ENCODE measurements around the gene TRAT1. TPM values are rescaled to one million over a fixed set of nuclear protein-coding genes. Genes with fewer than 3 reads are reported as not detected.

TRAT1 gene
- total RNA-seq, 1 donor from 2014 or later, result 0.96 TPM

DNA sequence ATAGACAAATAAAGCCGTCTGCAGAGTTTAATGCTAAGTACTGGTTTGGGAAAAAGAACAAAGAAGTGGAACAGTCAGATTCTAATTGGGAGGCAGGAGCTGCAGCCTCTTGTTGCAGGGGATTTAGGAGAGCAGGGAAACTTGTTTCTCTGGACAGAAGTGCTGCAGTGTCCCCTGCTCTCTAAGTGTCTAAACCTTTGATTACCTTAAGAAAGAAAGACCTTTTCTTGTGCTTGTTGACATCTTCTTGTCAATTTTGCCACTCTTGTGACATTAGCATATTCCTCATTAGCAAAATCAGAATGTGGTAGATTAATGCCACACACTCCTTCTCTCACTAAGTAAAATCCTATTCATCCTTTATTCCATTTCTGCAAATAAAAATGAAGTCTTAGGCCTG lies 38.8 kb downstream of the TRAT1 start:
- DNase-seq (ENCODE audit: low spot score), result no peak

DNA sequence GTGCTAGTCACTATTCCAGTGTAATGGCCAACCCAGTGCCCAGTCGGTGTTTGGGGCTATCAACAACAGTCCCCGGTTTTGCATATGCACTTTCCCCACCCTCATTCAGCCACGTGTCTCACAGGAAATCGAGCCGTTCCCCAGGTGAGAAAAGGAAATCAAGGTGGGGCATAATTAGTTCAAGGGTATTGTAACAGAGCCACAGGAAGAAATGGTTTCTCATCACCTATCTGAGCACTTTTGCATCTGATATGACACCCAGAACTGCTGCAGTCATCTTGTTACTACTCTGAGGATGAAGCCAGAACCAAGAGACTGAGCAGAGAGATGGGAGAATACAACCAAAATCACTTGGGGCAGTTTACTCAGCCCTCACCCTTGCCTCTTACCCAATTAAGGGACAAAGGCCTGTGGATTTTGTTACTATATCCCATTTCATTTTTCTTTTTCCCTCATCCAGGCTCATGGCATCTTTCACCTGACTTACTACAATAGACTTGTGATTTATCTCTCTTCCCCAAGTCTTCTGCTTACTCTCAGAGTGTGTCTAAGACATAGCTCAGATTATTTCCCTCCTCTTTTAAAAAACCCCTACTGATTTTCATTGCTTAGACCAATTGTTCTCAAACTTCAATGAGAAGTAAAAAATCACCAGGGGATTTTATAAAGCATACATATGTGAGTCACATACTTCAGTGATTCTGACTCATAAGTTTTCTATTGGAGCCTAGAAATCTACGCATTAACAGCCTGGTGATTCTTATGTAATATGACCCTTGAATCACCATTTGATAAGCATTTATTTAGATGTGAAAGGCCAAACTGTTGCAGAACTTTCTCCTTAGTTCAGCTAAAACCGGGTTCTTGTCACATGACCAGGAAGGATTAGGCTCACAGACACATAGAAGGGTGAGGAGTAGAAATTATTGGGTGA lies 40.5 kb downstream of the TRAT1 start:
- DNase-seq (ENCODE audit: low spot score), result no peak

DNA sequence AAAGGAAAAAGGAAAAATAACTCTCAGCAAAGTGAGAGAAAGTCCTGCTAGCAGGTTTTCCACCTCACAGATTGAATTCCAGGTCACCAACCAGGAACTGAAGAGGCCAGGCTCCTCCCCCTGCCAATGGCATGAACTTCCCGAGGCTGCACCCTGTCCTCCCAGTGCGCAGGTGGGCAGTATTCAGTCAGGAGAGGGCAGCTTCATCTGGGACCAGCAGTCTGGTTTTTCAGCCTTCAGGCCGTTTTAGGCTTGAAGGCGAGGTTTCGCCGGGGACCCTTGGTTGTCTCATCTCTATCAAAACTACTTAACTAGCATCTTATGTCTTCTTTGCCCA lies 41.2 kb downstream of the TRAT1 start:
- no peak for DNase-seq (ENCODE audit: low spot score)

DNA sequence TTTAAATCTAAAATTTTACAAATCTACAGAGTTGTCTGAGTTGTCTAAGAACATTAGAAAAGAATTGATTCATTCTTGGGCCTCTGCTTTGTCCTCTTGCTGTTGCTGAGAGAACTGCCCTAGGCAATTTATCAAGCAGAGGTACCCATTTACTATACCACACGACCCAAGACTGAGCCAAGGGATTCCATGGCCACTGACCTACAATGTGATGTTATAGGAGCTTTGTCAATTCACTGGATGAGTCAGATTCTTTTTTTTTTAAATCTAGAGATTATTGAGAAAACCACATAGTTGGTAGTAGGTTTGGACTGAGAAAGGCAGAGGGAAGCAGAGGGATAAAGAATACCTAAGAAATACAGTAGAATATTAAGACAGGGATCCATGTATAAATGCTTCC lies 55.3 kb downstream of the TRAT1 start:
- no peak for DNase-seq (ENCODE audit: low spot score)

DNA sequence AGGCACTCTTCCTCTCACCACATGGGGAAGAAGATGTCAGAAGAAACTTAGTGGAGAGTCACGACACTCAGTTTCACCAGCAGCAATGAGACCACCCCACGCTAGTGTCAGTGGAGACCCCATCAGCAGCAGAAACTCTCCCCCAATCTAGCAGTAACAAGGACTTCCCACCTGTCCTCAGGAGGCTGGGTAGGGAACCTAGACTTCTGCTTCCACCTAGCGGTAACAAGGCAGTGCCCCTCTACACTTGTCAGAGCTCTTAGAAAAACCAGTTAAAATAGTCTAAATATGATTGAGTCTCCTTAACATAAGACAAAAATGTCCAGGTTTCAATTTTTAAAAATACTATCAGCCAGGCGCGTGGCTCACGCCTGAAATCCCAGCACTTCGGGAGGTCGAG lies 57.3 kb downstream of the TRAT1 start:
- no peak for DNase-seq (ENCODE audit: low spot score)

- no peak for DNase-seq (ENCODE audit: low spot score)
Observed at GRCh38 chr3:108882762-108883161, 60.2 kb downstream of the TRAT1 start.

DNA sequence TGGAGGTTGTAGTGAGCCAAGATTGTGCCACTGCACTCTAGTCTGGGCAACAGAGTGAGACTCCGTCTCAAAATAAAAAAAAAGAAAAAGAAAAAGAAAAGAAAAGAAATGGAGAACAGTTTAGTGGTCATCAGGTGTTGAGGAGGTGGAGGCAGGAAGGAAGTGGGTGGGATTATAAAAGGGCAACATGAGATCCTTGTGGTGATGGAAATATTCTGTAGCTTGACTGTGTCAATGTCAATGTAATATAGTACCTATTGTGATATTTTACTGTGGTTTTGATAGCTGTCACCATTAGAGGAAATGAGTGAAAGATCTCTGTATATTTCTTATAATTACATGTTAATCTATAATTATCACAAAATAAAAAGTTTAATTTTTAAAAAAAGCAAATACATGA lies 60.8 kb downstream of the TRAT1 start:
- DNase-seq (ENCODE audit: low spot score), result no peak

- no peak for DNase-seq (ENCODE audit: low spot score)
Observed at GRCh38 chr3:108887121-108887520, 64.5 kb downstream of the TRAT1 start.

GRCh38 chr3:108887777-108888176 lies 65.2 kb downstream of the TRAT1 start:
- no peak for DNase-seq (ENCODE audit: low spot score)

DNA sequence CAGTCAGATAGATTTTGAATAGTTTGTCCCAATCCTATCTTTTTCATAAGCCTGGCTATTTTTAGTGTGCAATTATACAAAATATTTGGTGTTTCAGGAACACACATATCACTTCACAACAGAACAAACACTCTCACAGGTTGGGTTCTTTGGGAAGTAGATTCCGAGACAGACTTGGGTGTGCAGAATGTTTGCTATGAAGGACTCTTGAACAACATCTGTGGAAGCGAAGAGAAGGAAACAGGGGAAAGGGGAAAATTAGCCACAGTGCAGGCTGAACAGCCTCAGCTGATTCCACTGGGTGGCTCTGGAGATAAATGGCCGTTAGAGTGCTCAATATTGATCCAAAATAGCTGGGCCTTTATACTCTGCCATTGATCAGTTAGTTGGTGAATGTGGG lies 69.2 kb downstream of the TRAT1 start:
- DNase-seq (ENCODE audit: low spot score), result no peak

DNA sequence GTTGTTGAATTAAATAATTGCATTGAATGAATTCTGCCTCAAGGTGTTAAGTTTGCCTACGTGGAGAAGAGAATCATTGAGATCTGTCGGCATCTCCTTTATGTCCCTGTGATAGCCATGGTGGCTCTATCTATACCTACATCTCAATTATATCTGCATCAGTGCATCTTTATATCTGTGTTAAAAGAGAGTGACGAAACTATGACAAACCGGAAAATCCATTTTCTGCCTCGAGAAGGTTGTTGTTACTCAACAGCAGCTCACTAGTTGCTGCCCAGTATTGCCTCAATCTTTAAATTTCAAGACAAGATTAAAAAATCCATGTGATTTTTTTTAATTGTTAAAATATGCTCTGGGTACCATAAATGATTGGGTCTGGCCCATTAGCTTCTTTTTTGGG lies 72.4 kb downstream of the TRAT1 start:
- no peak for DNase-seq (ENCODE audit: low spot score)

- no peak for DNase-seq (ENCODE audit: low spot score)
Observed at GRCh38 chr3:108897883-108898282, 75.3 kb downstream of the TRAT1 start.

DNA sequence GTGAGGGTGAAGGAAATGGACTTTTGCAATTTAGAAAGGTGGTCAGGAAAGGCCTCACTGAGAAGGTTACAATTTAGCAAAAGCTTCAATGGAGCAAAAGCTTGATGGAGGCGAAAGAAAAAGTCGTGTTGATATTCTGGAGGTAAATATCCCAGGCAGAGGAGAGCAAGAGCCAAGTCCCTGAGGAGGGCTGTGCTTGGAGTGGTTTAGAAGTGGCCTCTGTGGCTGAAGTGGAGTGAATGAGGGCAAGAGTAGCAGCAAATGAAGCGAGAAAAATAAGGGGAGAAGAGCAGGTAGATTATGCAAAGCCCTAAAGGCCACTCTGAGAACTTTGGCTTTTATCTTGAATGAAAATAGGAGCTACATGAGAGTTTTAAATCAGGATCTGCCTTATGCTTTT lies 76.9 kb downstream of the TRAT1 start:
- no peak for DNase-seq (ENCODE audit: low spot score)

Other genes with a start within 250 kb of the TRAT1 start
- gene CIP2A, start 233.3 kb upstream of the TRAT1 start, total RNA-seq, result 7.1 TPM
- gene DZIP3, start 233.1 kb upstream of the TRAT1 start, total RNA-seq, result 22.8 TPM
- not detected for gene RETNLB, start 65.4 kb upstream of the TRAT1 start, total RNA-seq
- gene GUCA1C, start 131.1 kb downstream of the TRAT1 start, total RNA-seq, result not detected